GM19468 (cell line): ENCODE measurements around the gene LAMTOR5.
"Not testable (repeated sequence)": the region's sequence is repeated elsewhere in the genome, so short reads cannot be mapped to it uniquely, and the experiment has no call there.

Experiments used
- ATAC-seq: cut with Tn5 transposase; IDR thresholded peaks from one replicate; pipeline ENCODE4 v1.9.1; 2021; ENCODE audit warnings: mild to moderate bottlenecking, moderate library complexity, moderate number of reproducible peaks; ENCODE audit not compliant: unreplicated experiment; ENCODE audit errors: extremely low read depth

LAMTOR5 gene

DNA sequence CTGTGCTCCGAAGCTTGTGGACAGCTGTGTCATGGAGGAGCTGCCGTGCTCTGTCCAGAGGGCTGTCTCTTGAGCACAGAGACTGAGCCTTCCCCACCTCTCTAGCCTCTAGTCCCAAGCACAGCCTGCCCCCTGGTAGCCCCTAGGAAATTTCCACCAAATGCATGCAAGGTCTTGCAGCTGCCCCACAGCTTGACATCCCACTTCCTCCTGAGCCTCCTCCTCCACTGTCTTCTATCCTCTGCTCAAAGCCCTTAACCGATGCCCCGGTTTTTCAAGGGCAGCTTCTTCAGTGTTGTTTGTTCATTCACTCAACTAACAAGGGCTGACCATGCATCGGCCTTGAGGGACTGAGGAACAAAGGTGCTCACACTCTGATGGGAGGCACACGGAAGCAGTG is 22.9 kb upstream of the LAMTOR5 start:
- ATAC-seq: no peak

DNA sequence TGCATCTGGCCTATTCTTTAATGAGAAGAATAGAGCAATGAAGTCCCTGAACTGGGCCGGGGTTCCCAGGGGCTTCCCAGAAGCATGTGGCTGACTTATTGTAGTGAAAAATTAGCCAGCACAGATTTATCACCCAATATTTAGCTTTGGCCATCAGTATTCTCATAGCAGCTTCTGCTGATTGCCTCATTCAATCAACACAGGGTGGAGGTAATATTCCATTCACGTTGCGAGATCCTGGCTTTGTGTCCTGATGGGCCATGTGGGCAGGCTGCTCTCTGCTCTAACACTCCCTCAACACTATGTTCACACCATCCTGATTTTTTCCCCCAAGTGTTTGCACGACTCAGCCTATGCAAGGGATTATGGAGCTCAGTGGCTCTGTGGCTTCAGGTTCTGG is 21.5 kb upstream of the LAMTOR5 start:
- ATAC-seq: no peak

GRCh38 chr1:110426854-110427253 is 19.4 kb upstream of the LAMTOR5 start:
- no peak for ATAC-seq

- no peak for ATAC-seq
Measured at GRCh38 chr1:110425612-110426152, 18.2 kb upstream of the LAMTOR5 start.

GRCh38 chr1:110424699-110425611 is 17.5 kb upstream of the LAMTOR5 start:
- no peak for ATAC-seq

DNA sequence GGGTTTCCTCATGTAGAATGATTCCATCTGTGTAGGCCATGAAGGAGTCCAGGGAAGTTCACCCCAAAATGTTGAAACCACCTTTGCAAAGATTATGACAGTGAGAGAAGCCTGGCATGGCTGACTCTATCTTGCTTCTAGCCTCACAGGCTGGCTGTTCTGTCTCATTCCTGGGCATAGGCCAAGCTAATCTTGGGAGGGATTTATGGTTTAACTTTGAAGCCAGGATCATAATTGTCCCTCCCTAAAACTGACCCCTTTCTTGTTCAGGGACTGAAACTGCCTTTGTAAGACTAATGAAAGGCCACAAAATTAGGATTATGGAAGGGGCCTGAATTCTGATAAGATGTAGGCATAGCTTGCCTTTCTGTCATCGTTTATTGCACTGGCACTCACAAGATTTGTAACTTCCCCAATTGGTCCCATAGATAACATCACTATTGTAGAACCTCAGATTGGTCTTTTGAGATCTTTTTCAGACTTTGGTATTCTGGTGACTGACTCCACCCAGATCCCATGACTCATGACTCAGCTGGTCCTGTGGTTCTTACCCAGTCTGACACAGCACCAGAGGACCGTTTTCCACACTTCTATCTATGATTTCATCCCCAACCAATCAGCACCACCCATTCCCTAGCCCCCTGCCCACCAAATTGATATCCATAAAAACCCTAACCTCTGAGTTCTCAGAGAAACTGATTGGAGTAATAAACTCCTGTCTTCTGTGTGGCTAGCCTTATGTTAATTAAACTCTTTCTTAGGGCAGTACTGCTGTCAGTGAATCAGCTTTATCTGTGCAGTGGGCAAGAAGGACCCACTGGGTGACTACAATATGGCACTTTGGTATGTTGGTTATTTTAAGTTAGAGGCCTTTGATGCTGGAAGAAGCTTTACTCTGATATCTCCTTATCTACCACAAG is 13.6 kb upstream of the LAMTOR5 start:
- ATAC-seq: no peak

DNA sequence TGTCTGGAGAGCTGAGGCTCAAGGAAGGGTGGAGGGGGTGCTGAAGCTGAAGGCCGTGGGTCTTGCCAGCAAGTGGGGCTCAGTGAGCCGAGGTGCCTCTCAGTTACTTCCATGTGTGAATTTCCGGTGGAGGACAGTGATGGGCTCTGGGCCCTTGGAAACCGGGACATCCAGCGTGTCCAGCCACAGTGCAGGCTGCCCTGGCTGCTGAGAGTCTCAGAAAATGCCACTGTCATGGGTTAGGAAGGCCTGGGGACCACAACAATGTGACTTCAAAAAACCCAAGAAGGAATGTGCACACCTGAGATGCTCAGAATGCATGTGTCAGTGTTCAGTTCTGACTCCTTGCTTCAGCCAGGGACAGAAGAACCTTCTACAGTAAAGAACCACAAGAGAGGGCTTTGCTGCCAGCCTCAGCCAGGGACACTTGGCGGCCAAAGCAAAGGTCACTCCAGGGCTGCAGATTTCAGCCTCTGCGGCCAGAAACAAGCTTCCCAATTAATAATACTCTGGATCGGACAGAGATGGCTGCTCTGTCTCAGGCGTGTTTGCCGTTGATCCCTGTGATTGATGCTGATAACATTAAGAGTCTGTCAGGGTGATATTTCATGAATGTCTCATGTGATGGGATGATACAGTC is 12.6 kb upstream of the LAMTOR5 start:
- no peak for ATAC-seq

DNA sequence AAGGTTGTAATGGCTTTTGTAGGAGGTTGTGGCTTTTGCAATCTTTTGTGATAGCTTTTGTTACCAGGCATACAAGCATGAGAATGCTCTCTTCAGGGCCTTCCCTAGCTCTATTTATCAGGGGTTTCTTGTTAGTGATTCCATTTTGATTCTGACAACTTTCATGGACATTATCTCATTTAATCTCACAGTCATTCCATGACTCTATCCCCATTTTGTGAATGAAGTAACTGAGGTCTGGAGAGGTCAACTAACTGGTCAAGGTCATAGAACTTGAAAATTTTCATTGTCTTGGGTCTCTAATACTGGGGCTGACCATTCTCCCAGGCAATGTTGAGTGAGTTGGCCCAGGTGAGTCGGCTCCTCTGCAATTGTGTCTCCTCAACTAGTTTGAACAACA is 11.2 kb upstream of the LAMTOR5 start:
- ATAC-seq: no peak

GRCh38 chr1:110413045-110413444 is 5.6 kb upstream of the LAMTOR5 start:
- ATAC-seq: not testable (repeated sequence)

GRCh38 chr1:110412576-110412975 is 5.1 kb upstream of the LAMTOR5 start:
- ATAC-seq: no peak

DNA sequence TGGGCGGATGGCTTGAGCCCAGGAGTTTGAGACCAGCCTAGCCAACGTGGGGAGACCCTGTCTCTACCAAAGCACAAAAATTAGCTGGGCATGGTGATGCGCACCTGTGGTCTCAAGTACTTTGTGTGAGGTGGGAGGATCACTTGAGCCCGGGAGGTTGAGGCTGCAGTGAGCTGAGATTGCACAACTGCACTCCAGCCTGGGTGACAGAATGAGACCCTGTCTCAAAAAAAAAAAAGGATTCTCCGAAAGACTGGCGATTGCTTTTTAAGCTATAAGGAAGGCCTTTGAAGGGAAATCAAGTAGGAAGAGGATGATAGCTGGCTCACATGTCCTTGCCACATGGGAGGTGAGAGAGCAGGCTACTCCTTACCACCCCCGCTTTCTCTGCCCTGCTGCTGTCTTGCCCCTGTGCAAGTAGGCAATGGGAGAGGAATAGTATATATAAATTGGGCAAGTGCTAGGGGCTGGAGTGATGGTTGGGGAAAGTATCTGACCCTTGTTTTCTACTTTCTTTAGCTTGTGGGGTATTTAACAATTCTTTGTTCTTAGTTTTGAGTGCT is 3.8 kb upstream of the LAMTOR5 start:
- no peak for ATAC-seq

GRCh38 chr1:110409316-110409715 is 1.8 kb upstream of the LAMTOR5 start:
- no peak for ATAC-seq

- no peak for ATAC-seq
Measured at GRCh38 chr1:110408488-110408887, 994 bp upstream of the LAMTOR5 start.

DNA sequence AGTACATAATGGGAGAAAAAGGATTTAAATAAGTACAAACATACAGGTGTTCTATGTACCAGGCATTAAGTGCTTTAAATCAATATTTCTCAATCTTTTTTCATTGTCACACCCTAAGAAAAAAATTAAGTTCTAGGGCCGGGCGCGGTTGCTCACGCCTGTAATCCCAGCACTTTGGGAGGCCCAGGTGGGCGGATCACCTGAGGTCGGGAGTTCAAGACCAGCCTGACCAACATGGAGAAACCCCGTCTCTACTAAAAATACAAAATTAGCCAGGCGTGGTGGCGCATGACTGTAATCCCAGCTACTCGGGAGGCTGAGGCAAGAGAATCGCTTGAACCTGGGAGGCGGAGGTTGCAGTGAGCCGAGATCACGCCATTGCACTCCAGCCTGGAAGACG is 1.1 kb downstream of the LAMTOR5 start:
- not testable (repeated sequence) for ATAC-seq

DNA sequence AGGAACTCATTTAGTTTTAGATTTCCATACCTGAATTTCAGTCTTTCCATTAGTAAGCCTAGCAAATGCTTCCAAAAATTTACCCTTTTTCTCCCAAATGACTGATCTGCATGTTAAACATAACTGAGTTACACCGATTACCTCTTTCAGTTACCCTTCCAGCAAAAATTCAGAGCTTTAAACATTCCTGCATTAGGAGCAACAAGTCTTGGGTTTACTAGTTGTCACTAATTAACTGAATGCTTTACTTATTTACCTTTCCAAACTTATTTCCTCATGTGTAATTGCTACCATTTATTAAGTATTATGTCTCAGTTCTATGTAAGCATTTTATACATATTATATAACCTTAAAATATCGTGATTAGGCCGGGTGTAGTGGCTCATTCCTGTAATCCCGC is 3.1 kb downstream of the LAMTOR5 start:
- no peak for ATAC-seq

GRCh38 chr1:110403805-110404204 is 3.7 kb downstream of the LAMTOR5 start:
- ATAC-seq: no peak

DNA sequence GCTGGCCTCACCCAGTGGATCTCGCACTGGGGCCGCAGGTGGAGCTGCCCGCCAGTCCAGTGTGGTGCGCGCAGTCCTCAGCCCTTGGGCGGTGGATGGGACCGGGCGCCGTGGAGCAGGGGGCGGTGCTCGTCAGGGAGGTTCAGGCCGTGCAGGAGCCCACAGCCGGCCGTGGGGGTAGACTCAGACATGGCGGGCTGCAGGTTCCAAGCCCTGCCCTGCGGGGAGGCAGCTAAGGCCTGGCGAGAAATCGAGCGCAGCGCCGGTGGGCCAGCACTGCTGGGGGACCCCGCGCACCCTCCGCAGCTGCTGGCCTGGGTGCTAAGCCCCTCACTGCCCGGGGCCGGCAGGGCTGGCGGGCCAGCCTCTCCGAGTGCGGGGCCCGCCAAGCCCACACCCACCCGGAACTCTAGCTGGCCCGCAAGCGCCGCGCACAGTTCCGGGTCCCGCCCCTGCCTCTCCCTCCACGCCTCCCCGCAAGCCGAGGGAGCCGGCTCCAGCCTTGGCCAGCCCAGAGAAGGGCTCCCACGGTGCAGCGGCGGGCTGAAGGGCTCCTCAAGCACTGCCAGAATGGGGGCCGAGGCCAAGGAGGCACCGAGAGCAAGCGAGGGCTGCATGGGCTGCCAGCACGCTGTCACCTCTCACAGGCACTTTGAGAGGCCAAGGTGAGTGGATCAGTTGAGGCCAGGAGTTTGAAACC is 11.1 kb downstream of the LAMTOR5 start:
- ATAC-seq: not testable (repeated sequence)

- no peak for ATAC-seq
Measured at GRCh38 chr1:110394493-110394820, 13.0 kb downstream of the LAMTOR5 start.

- ATAC-seq: no peak
Measured at GRCh38 chr1:110393691-110394492, 13.6 kb downstream of the LAMTOR5 start.
